DOHH2 (cell line): ENCODE data around the gene MYB.

Experiments
- H3F3A ChIP-seq: fragments of 200-600 bp; sonication (generic), shearing (Covaris generic); 2 replicates; pipeline ENCODE4 v1.6.0; 2016; ENCODE audit warnings: antibody characterized with exemption, mild to moderate bottlenecking; ENCODE audit not compliant: control insufficient read depth, insufficient read depth
- H3K27ac ChIP-seq: fragments of 200-600 bp; sonication (generic); 2 replicates; pipeline ENCODE4 v1.5.1; 2014; ENCODE audit warnings: low read depth, mild to moderate bottlenecking, low read length, moderate library complexity
- H3K27me3 ChIP-seq: fragments of 200-600 bp; sonication (generic); 2 replicates; pipeline ENCODE4 v1.6.1; 2014; ENCODE audit warnings: mild to moderate bottlenecking, low read length, mixed read lengths; ENCODE audit not compliant: control insufficient read depth
- H3K36me3 ChIP-seq: fragments of 200-600 bp; sonication (generic); 2 replicates; pipeline ENCODE4 v1.6.1; 2014; ENCODE audit warnings: mild to moderate bottlenecking, low read length, moderate library complexity, mixed read lengths; ENCODE audit not compliant: control insufficient read depth
- H3K4me1 ChIP-seq: fragments of 200-600 bp; sonication (generic); 2 replicates; pipeline ENCODE4 v1.6.1; 2014; ENCODE audit warnings: mild to moderate bottlenecking, low read length, mixed read lengths; ENCODE audit not compliant: control insufficient read depth
- H3K4me2 ChIP-seq: fragments of 200-600 bp; sonication (generic); 2 replicates; pipeline ENCODE4 v1.6.0; 2014; ENCODE audit warnings: mild to moderate bottlenecking, low read length, moderate library complexity
- H3K4me3 ChIP-seq: fragments of 200-600 bp; sonication (generic); 2 replicates; pipeline ENCODE4 v1.5.1; 2014; ENCODE audit warnings: mild to moderate bottlenecking, low read length, mixed read lengths
- H3K79me2 ChIP-seq: fragments of 200-600 bp; sonication (generic); 2 replicates; pipeline ENCODE4 v1.6.1; 2014; ENCODE audit warnings: mild to moderate bottlenecking, low read length, mixed read lengths; ENCODE audit not compliant: control insufficient read depth
- H3K9me2 ChIP-seq: fragments of 200-600 bp; sonication (generic); replicated peaks from 2 replicates; pipeline ENCODE4 v1.6.1; 2014; ENCODE audit warnings: mild to moderate bottlenecking, low read length, mixed read lengths; ENCODE audit not compliant: control insufficient read depth
- H3K9me3 ChIP-seq: fragments of 200-600 bp; sonication (generic); 2 replicates; pipeline ENCODE4 v1.6.1; 2014; ENCODE audit warnings: antibody characterized with exemption, low read length, mixed read lengths; ENCODE audit not compliant: control insufficient read depth, insufficient read depth
- H4K20me1 ChIP-seq: fragments of 200-600 bp; sonication (generic); 2 replicates; pipeline ENCODE4 v1.6.0; 2014; ENCODE audit warnings: low read depth, mild to moderate bottlenecking, antibody characterized with exemption, low read length, moderate library complexity; ENCODE audit not compliant: control insufficient read depth, insufficient read depth
- EZH2phosphoT487 ChIP-seq: fragments of 200-600 bp; sonication (generic); IDR thresholded peaks from 2 replicates; pipeline ENCODE4 v1.6.1; 2017; ENCODE audit warnings: borderline replicate concordance, mild to moderate bottlenecking, antibody characterized with exemption, low read length, moderate library complexity, mixed read lengths
- TF ChIP-seq, protein P1 (sequence below): fragments of 200-600 bp; sonication (generic); IDR thresholded peaks from one replicate; pipeline ENCODE4 v1.5.1; 2014; ENCODE audit warnings: antibody characterized with exemption, mild to moderate bottlenecking, low read depth, low read length; ENCODE audit not compliant: poor library complexity, severe bottlenecking

MYB gene

DNA sequence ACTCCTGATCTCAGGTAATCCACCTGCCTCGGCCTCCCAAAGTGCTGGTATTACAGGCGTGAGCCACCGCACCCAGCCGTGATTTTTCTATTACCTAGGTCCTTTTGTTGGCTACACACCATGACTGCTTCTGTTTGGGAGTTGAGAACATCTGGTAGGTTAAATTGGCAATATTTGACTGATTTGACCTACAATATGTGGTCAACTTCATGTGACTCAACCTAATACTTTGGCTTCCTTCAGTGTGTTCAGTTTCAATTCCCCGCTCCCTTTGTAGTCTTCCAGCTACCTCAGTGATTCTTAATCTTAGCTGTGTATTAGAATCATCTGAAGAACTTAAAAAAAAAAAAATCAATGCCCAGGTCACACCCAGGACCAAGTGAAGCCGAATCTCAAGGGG, 47.4 kb downstream of the MYB start:
- no peak overlapping the region for H3K27ac ChIP-seq
- TF ChIP-seq, protein P1, sequence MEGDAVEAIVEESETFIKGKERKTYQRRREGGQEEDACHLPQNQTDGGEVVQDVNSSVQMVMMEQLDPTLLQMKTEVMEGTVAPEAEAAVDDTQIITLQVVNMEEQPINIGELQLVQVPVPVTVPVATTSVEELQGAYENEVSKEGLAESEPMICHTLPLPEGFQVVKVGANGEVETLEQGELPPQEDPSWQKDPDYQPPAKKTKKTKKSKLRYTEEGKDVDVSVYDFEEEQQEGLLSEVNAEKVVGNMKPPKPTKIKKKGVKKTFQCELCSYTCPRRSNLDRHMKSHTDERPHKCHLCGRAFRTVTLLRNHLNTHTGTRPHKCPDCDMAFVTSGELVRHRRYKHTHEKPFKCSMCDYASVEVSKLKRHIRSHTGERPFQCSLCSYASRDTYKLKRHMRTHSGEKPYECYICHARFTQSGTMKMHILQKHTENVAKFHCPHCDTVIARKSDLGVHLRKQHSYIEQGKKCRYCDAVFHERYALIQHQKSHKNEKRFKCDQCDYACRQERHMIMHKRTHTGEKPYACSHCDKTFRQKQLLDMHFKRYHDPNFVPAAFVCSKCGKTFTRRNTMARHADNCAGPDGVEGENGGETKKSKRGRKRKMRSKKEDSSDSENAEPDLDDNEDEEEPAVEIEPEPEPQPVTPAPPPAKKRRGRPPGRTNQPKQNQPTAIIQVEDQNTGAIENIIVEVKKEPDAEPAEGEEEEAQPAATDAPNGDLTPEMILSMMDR: no peak
- TF ChIP-seq EZH2phosphoT487: no peak
- no peak overlapping the region for H3K4me2 ChIP-seq
- no peaks in the 10 kb centered on the region for H3K36me3 ChIP-seq
- H3K79me2 ChIP-seq: no peaks in the 10 kb centered on the region
- no peak overlapping the region for H3K4me3 ChIP-seq
- no peaks in the 10 kb centered on the region for H3K9me2 ChIP-seq
- no peaks in the 10 kb centered on the region for H3K4me1 ChIP-seq
- no peaks in the 10 kb centered on the region for H4K20me1 ChIP-seq
- H3K27me3 ChIP-seq: no peaks in the 10 kb centered on the region
- H3K9me3 ChIP-seq: no peaks in the 10 kb centered on the region
- no peaks in the 10 kb centered on the region for H3F3A ChIP-seq

DNA sequence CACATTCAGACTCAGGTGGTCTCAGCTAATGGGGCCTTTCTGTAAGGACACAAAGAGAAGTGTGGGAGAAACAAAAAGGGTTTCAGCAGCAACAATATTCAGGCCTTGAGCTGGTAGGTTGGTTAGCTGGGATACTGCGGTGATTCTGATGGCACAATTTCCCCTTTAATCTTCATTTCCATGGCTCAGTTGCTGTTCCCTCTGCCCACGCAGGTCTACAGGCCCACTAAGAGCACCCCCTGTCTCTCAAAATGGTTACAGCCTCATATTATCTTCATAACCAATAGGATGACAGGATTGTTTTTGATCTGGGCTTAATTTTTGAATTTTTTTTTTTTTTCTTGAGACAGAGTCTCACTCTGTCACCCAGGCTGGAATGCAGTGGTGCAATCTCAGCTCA, 48.9 kb downstream of the MYB start:
- H3K4me1 ChIP-seq: no peaks in the 10 kb centered on the region
- H3K4me3 ChIP-seq: no peak overlapping the region
- no peaks in the 10 kb centered on the region for H3F3A ChIP-seq
- no peaks in the 10 kb centered on the region for H3K9me2 ChIP-seq
- H3K27me3 ChIP-seq: no peaks in the 10 kb centered on the region
- H3K79me2 ChIP-seq: no peaks in the 10 kb centered on the region
- H3K36me3 ChIP-seq: no peaks in the 10 kb centered on the region
- no peak for TF ChIP-seq EZH2phosphoT487
- TF ChIP-seq, protein P1: no peak
- H4K20me1 ChIP-seq: no peaks in the 10 kb centered on the region
- no peak overlapping the region for H3K4me2 ChIP-seq
- H3K27ac ChIP-seq: no peak overlapping the region
- H3K9me3 ChIP-seq: no peaks in the 10 kb centered on the region

DNA sequence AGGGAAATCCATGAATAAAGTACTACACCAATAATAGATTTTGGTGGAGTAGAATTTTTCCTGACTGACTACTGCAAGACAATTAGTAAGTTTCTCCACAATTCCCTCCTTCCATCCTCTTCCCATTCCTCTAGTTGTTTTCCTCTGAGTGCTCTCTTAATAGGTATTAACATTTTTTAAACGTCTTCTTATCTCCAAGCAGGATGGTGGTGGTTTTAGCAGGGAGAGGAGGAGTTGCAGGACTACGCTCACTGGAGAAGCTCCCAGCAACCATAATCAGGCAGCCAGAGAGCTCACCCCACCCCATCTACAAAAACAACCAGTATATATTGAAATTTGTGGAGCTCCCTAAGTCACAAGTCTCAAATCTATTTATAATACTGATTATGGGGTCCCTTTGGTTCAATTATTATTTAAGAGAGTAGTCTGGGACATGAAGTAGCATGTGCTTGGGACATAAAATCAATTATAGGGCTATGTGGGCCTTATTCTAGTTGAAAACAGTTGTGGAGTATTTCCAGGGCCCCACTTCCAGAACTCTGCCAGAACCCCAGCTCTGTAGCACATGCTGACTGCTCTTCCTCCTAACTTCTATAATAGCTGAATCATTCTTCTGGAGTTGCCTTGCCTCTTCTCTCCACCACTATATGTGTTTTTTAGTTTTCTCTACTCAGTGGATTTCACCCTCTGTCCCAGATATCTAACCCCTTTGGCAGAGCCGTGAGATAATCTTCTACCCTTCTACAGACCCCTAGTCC, 49.8 kb downstream of the MYB start:
- H3K9me3 ChIP-seq: no peaks in the 10 kb centered on the region
- H3K4me2 ChIP-seq: no peak overlapping the region
- H3F3A ChIP-seq: no peaks in the 10 kb centered on the region
- no peaks in the 10 kb centered on the region for H3K9me2 ChIP-seq
- no peaks in the 10 kb centered on the region for H3K4me1 ChIP-seq
- no peak overlapping the region for H3K4me3 ChIP-seq
- TF ChIP-seq, protein P1: no peak
- TF ChIP-seq EZH2phosphoT487: no peak
- H3K79me2 ChIP-seq: no peaks in the 10 kb centered on the region
- no peaks in the 10 kb centered on the region for H4K20me1 ChIP-seq
- H3K36me3 ChIP-seq: no peaks in the 10 kb centered on the region
- no peak overlapping the region for H3K27ac ChIP-seq
- no peaks in the 10 kb centered on the region for H3K27me3 ChIP-seq
